Muscle of arm (tissue), 12 donors: ENCODE measurements around the gene TRAF2. TPM values are rescaled to one million over a fixed set of nuclear protein-coding genes. Genes with fewer than 3 reads are reported as not detected.

Experiments
- DNase-seq: peaks from one replicate; pipeline ENCODE4 v3.0.0-alpha.2; 2013
- polyA plus RNA-seq, 12 donors: library from polyadenylated mRNA; unstranded; fragments of 120-200 nt; gene quantifications; one replicate each; pipeline ENCODE4 v1.2.1, GENCODE V29; 2013; ENCODE audit not compliant: insufficient read length in 12 of 12

Gene TRAF2
- polyA plus RNA-seq, 12 donors = 7.1 to 15.5 (median 9.1) TPM; not detected in 1

DNA sequence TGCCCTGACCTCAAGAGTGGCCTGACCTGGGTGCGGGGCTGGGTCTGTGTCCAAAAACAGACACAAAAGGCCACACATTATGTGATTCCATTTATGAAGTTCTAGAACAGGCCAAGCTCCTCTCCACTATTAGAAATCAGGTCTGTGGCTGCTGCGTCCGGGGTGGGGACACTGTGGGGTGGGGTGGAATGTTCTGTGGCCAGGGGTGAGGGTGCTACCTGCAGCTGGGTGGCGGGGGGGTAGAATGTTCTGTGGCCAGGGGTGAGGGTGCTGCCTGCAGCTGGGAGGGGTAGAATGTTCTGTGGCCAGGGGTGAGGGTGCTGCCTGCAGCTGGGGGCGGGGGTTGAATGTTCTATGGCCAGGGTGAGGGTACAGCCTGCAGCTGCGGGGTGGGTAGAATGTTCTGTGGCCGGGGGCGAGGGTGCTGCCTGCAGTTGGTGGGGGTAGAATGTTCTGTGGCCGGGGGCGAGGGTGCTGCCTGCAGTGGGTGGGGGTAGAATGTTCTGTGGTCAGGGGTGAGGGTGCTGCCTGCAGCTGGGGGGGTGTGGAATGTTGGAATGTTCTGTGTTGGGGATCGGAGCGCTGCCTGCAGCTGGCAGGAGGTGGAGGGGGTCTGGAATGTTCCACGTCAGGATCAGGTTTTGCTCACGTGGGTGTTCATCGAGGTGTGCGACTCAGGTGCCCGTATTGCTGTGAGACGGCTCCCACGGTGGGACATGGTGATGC lies 74.1 kb downstream of the TRAF2 start:
- no peak for DNase-seq

- no peak for DNase-seq
Observed at GRCh38 chr9:136960938-136961275, 74.6 kb downstream of the TRAF2 start.

DNA sequence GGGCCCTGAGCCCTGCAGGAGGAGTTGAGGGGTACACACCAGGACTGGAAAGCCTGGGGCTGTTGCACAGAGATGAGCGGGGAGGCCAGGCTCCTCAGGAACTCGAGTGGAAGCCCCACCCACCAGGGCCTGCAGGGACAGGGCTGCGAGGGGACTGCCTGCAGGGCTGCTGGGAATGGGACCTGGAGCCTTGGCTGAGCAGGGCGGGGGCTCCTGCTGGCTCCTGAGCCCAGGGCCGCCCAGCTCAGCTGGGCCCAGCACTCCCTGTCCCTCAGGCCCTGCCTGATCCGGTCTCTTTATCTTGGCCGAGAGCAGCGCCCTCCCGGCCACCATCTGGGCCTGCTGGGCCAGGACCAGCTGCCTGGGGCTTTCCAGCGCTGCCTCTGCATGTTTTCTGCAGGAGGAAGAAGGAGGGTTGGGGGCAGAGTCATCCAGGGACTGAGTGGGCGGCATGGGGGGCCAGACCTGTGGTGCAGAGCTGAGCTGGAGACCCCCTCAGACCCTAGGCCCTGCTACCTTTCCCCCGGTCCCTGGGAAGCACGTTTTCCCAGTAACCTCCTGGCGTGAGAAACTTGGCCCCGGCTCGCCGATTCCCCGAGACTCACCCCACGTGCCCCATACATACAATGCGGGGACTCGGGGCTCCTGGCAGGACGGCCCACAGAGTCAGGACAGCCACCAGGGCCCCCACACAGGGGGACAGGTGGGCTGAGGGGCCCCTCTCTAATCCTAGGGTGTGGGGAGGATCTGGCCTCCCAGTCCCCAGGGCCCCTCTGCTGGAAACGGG lies 75.2 kb downstream of the TRAF2 start:
- DNase-seq = no peak

DNA sequence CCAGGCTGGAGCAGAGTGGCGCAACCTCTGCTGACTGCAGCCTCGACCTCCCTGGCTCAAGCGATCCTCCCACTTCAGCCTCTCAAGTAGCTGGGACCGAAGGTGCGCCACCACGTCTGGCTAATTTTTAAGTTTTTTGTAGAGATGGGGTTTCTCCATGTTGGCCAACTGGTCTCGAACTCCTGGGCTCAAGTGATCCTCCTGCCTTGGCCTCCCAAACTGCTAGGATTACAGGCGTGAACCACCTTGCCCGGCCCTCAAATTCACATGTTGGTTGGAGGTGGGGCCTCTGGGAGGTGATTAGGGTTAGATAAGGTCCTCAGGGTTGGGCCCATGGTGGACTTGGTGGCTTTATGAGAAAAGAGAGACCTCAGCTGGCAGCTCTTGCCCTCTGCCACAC lies 75.8 kb downstream of the TRAF2 start:
- DNase-seq = no peak

DNA sequence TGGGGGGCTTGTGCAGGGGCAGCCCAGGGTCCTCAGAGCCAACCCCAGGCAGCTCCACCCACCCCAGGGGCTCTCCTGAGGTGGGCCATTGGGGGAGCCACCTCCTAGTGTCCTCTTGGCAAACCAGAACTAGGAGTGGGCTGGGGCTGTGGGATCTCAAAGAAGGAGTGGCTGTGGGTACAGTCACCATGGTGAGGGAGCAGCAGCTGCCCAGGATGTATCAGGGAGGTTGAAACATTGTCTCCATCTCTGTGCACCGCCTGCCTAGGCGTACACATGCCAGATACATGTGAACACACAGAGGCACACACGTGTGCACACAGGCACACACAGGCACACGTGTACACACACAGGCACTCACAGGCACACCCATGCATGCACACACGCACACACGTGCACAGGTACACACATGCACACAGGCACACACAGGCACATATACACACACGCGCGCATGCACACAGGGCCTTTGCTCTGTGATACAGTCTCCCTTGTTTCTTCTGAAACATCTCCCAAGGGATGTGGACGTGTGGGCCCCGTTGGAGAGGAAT lies 76.5 kb downstream of the TRAF2 start:
- no peak for DNase-seq

DNA sequence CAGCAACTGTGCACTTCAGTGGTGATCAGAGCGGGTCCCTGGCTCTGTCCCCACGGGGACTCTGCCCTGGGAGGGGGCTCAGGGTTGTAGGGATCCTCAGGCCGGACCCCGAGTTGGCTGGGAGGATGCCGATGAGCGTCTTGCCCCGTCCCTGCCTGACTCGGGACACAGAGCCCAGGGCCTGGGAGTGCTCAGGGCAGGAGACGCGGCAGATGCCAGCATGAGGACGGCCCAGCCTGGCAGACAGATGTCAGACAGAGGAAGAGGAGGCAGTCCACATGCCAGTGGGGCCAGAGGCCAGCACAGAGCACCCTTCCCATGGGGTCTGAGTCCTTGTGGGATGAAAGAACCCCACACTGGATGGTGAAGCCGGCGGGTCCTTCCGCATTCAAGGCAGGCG lies 77.0 kb downstream of the TRAF2 start:
- DNase-seq = no peak

- DNase-seq = no peak
Observed at GRCh38 chr9:136963751-136964150, 77.4 kb downstream of the TRAF2 start.

GRCh38 chr9:136964171-136964689 lies 77.9 kb downstream of the TRAF2 start:
- DNase-seq = no peak

DNA sequence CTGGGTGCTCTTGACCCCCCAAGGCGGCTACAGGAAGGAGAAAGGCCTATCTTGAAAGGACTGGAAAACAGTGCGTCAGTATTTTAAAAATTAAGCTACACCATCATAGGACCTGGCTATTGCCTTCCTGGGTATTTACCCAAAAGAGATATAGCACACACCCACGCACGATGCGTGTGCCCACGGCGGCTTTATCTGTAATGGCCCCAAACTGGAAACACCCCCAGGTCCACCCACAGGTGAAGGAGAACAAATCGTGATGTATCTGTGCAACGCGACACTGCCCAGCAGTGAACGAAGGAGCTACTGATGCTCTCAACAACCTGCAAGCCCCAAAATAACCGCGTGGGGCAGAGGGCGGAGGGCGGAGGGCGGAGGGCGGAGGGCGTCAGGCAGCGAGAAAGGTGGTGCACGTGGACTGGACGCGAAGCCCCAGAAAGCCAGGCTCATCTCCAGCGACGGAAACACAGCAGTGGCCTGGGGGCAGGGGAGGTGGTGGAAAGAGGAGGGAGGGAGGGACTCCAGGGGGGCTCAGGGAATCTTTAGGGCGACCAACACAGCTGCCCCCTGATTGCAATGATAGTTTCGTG lies 78.6 kb downstream of the TRAF2 start:
- DNase-seq = no peak

GRCh38 chr9:136965771-136966484 lies 79.6 kb downstream of the TRAF2 start:
- DNase-seq = no peak

GRCh38 chr9:136968333-136969127 lies 82.2 kb downstream of the TRAF2 start:
- no peak for DNase-seq

DNA sequence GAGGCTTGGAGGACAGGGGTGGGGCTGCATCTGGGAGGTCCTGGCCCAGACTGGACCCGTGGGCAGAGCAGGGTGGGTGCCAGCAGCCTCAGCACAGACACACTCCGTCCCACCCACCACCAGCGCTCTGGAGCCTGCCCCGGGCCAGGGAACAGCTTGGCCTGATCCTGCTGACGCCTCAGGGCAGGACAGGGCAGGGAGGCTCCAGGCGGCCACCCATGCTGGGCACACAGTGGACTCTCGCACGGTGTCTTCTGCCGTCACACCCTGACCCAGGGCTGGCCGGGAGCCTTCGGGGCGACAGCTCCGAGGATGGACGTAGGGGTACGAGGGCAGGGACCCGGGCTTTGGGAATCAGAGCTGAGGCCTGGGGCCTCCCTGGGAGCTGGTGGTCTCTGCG lies 82.8 kb downstream of the TRAF2 start:
- no peak for DNase-seq

GRCh38 chr9:136969774-136970173 lies 83.5 kb downstream of the TRAF2 start:
- no peak for DNase-seq

GRCh38 chr9:136970361-136970760 lies 84.0 kb downstream of the TRAF2 start:
- no peak for DNase-seq

DNA sequence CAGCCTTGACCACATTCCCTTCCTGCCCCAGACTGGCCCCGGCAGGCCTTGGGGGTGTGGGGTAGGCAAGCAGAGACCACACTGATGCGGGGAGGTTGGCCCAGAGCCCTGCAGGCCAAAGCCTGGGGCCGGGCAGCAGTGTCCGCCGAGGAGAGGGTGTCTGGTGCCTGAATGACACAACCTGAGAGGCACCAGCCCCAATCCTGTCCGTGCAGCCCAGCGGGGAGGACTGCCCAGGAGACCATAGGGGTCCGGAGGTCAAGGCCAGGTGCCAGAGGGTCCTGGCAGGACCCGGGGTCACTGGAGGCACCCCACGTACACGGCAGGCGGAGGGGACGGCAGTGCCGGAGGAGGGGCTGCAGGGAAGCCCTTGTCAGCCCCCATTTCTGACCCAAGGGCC lies 85.4 kb downstream of the TRAF2 start:
- no peak for DNase-seq

DNA sequence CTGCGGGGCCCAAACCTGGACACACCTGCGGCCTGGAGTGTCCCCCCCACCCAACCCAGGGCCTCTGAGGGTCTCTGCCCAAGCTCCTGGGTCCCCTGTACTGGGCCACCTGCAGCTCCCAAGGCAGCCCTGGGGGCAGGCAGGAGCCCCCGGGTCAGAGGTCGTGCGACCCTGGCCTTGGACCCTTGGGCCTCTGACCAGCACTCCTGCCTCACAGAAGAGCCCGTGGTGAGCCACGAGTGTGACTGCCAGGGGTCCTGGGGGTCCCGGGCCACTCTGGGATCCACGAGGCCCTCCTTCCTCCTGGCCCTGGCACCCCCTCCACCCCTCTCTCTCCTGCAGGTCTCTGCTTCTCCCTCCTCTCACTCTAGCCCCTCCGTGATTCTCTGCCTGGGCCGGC lies 86.0 kb downstream of the TRAF2 start:
- DNase-seq = no peak

- DNase-seq = no peak
Observed at GRCh38 chr9:136972743-136973142, 86.4 kb downstream of the TRAF2 start.

DNA sequence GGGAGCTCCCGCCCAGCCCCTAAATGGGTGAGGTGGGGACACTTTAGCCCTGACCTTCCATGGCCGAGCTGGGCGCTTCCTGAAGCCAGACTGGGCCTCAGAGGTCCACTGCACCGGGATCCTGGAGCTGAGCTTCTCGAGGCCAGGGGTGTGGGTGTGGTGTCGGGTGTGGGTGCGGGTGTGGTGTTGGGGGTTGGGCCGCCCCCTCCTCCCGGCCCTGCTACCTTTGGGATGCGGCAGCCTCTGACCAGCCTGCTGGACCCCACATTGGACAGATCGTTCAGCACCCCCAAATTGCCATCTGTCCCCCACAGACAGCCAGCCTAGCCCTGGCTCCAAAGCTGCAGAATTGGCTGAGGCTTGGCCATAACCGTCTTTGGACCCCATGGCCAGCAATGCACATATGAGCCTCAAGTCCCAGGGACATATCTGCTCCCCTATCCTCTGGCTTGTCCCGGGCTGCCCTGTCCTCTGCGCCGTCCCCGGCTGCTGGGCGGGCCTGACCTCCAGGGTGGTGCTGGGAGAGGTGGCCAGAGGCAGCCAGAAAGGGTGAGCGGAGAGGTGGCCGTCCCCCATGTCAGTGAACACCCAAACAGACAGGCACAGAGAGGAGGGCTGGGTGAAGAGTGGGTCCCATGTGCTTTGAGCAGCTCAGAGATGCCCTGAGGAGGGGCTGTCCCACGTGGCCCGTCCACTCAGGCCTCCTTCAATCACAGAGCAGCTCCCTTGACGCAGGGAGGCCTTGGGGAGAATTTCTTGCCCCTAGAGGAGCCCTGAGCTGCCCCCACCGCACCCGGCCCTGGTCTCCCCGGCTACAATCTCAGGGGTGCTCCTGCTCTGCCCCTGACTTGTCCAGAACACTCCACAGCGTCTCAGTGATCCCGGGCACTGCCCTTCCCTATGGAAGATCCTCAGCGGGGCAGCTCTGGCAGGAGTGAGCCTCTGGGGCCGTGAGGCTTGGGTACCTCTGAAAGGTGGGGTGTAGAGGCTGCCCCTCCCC lies 87.6 kb downstream of the TRAF2 start:
- DNase-seq = no peak

DNA sequence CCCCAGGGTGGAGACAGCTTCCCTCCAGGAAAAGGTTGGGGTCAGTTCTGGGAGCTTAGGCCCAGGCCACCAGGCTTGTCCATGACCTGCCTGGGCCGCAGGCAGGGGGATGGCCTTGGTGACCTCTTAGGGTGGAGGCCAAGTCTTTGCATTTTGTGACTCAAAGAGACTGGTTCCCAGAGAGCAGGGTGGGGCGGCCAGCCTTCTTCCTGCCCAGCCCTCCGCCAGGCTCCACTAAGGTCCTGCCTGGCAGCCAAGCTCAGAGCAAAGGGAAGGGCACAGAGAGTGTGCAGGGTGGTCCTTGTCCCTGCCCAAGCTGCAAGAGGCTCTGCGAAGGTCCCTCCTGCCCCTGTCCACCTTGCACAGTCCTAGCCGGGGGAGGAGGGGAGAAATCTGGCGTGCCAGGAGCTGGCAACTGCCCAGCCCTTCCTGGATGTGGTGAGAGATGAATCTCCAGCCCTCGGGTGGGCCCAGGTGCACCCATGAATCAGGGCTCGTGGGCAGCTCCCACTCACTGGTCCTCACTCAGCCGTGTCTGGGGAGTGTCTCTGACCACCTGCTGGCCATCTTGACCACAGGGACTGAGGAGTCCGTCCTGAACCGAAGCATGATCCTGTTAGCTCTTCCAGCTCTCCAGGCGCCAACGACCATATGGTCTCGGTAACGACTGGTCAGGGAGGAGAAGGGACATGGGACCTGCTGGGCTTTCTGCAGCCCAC lies 88.7 kb downstream of the TRAF2 start:
- DNase-seq = no peak
